Stimulated activated naive CD8-positive, alpha-beta T cell treated with anti-CD3 and anti-CD28 coated beads, Interleukin-15, Interleukin-2, amounts not matched to agents 100 ng/mL and 50 ng/mL, for 24 hours (primary cell): ENCODE results near the gene GSC2.
A peak's percentile ranks its signal among the peaks of the same experiment; 100 is the strongest.

Experiments
- H3K27ac Mint-ChIP-seq: one replicate; pipeline ENCODE4 v1.8.0; 2021; ENCODE audit warnings: mild to moderate bottlenecking, mixed read lengths
- H3K27me3 Mint-ChIP-seq: one replicate; pipeline ENCODE4 v1.8.0; 2021; ENCODE audit warnings: mixed read lengths
- H3K36me3 Mint-ChIP-seq: one replicate; pipeline ENCODE4 v1.8.0; 2021; ENCODE audit warnings: low read depth, mixed read lengths
- H3K4me1 Mint-ChIP-seq: one replicate; pipeline ENCODE4 v1.8.0; 2021; ENCODE audit warnings: low read depth, mixed read lengths
- H3K4me3 Mint-ChIP-seq: one replicate; pipeline ENCODE4 v1.8.0; 2021; ENCODE audit warnings: mild to moderate bottlenecking, mixed read lengths
- H3K9me3 Mint-ChIP-seq: one replicate; pipeline ENCODE4 v1.8.0; 2021; ENCODE audit warnings: mixed read lengths

GSC2 gene

DNA sequence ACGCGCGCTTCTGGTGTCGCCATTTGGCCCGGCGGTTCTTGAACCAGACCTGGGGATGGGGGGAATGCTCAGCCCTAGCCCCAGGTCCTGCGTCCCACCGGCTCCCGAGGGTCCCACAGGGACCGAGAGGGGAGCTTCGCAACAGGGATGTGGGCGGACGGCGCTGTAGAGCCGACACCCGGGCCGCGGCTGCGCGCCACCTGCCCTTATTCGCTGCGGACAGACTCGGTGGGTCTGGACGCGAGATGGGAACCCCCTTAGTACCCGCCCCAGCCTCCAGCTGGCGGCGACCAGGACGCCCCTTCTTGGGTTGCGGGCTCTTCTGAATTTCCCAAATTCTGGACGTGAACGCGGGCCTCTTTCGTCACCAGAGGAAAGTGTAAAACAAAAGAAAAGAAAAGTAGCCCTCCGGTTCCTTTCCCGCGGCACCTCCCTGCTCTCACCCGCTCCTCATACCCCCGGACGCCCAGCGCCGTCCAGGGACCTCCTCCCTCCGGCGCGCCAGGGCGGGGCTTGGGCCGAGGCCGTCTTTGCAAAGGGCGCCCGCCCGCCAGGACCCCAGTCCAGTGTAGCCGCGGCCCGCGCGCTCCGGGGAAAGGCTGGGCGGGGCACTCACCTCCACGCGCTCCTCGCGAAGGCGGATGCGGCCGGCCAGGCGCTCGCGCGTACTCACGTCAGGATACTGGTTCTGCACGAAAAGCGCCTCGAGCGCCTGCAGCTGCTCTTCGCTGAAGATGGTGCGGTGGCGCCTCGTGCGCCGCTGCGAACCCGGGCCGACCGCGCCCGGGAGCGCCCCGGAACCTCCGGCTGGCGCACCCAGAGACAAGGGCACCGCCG, 827 bp downstream of the GSC2 start:
- H3K36me3 Mint-ChIP-seq, result no peaks in the 10 kb centered on the region

DNA sequence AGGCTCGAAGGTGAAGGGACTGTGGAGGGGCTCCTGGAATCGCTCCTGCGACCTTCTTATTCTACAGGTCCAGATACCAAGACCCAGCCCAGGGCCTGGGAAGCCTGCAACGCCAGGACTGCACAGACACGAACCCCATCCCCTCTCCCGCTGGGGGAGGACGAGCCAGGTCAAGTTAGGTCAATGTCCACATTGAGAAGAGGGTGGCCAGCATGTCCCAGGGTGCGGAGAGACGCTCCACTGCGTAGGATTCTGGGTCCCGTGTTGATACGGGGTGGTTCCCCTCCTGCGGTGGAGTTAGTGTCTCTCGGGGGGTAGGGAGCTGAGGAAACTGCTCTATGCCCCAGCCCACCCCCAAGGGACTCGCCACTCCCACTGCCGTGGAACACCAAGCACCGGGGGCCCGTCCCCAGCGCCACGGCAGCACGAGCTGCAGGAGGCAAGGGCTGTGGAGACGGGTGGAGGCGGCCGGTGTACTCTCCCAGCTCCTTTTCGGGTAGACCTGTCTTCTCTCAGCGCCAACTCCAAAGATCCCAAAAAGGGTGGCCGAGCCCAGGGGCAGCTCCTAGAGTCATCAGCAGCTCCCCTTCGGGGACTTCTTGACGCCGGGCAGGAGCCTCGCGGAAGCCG, 1.6 kb downstream of the GSC2 start:
- H3K27ac Mint-ChIP-seq, result no peak overlapping the region
- H3K4me3 Mint-ChIP-seq, result no peak overlapping the region
- H3K27me3 Mint-ChIP-seq, result peaks cover 40% of the 10 kb centered on the region
- H3K4me1 Mint-ChIP-seq, result peaks cover 13% of the 10 kb centered on the region
- H3K36me3 Mint-ChIP-seq, result no peaks in the 10 kb centered on the region
- H3K9me3 Mint-ChIP-seq, result no peaks in the 10 kb centered on the region

More for the DNA sequence above, 827 bp downstream of the GSC2 start:
- Mint-ChIP-seq H3K4me3 (peak overlapping the region; percentile 54), H3K27ac (no peak overlapping the region), H3K27me3 (peaks cover 44% of the 10 kb centered on the region), H3K4me1 (peaks cover 7% of the 10 kb centered on the region), H3K9me3 (no peaks in the 10 kb centered on the region)

DNA sequence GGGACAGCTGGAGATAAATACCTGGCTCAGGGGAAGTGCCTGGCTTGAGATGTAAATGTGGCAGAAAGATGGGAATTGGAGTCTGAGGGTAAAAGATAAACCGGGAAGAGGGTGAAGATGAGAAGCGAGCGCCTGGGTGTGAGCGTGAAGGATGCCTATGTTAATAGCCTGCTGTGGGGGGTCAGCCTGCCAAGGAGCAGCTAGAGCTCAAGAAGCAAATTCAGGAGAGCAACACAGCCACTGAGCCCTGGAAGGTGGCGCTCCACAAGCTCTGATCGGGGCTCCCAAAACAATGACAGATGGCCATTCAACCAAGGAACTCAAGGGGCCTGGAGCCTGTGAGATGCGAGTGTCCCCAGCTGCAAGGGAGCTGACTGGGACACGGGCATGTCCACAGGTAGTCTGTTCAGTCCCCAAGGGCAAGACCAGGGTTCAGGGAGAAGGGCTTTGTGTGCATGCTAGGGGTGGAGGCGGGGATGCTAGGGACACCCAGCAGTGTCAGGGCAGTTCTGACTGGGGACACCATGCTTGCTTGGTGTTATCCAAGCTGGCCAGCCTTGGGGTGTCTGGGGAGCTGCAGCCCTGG, 2.8 kb downstream of the GSC2 start:
- Mint-ChIP-seq H3K36me3 (no peaks in the 10 kb centered on the region), H3K4me3 (no peak overlapping the region), H3K9me3 (no peaks in the 10 kb centered on the region), H3K27ac (no peak overlapping the region), H3K27me3 (peaks cover 34% of the 10 kb centered on the region), H3K4me1 (peaks cover 21% of the 10 kb centered on the region)

DNA sequence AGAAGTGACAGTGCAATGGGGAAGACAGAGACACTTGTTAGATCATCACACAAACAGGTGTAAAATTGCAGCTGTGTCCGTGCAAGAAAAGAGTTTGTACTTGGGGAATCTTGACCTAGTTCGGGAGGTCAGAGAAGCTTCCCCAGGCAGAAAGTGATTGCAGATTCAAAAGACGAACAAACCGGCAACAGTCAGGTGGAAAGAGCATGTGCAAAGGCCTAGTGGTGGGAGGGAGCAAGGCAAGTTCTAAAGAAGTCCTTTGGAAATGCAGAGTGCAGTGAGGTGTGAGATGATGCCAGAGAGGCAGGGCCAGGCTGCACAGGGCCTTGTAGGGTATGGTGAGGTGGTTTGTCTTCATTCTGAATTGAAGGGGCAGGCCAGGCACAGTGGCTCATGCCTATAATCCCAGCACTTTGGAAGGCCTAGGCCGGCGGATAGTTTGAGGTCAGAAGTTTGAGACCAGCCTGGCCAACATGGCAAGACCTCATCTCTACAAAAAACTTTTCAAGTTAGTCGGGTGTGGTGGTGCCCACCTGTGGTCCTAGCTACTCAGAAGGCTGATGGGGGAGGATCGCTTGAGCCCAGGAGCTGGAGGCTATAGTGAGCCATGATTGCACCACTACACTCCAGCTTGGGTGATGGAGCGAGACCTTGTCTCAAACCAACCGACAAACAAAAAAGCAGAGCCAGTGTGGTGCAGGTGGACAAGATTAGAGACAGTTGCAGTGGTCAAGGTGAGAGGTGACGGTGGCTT, 3.7 kb downstream of the GSC2 start:
- Mint-ChIP-seq H3K27ac (no peak overlapping the region), H3K4me3 (no peak overlapping the region), H3K4me1 (peaks cover 21% of the 10 kb centered on the region), H3K36me3 (peaks cover 2% of the 10 kb centered on the region), H3K9me3 (no peaks in the 10 kb centered on the region), H3K27me3 (peaks cover 27% of the 10 kb centered on the region)

DNA sequence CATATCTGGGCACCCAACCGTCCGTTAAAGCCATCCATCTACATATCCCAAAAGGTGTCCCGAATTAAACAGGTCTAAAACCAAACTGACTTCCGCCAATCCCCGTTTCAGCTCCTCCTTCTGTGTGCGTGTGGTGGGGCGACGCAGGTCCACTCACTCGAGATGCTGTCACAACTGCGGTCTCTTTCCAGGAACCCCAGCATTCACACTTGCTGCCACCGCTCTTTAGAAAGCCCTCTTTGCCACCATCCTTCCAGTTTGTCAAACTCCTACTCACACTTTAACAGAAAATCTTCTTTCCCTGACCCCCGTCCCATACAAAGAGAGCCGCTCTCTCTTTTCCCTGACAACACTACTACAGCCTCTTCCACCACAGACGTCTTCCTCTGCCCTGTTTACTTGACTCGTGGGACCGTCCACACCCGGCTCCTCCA, 6.1 kb downstream of the GSC2 start:
- H3K36me3 Mint-ChIP-seq, result peaks cover 11% of the 10 kb centered on the region
- H3K27me3 Mint-ChIP-seq, result peaks cover 16% of the 10 kb centered on the region
- H3K27ac Mint-ChIP-seq, result peak overlapping the region; percentile 83
- H3K4me1 Mint-ChIP-seq, result peaks cover 14% of the 10 kb centered on the region
- H3K4me3 Mint-ChIP-seq, result peak overlapping the region; percentile 89
- no peaks in the 10 kb centered on the region for H3K9me3 Mint-ChIP-seq

DNA sequence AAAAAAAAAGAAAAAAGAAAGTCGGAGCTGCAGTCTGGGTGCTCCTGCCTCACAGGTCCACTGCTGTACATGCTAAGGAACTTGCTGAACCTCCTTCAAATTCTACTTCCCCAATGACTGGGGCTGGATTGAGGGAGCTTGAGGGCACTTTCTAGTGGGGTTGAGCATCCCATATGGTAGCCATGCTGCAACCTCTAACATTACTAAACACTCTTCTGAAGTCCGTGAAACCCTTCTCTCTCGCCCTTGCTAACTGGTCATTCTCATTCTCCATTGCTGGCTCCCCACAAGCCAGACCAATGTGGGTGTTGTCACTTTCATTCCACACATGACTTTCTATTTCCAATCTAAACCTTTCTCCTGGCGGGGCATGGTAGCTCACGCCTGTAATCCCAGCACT, 6.9 kb downstream of the GSC2 start:
- Mint-ChIP-seq H3K27me3 (peaks cover 13% of the 10 kb centered on the region), H3K36me3 (peaks cover 11% of the 10 kb centered on the region), H3K4me1 (peaks cover 14% of the 10 kb centered on the region), H3K4me3 (peak overlapping the region; percentile 89), H3K27ac (peak overlapping the region; percentile 83), H3K9me3 (no peaks in the 10 kb centered on the region)

DNA sequence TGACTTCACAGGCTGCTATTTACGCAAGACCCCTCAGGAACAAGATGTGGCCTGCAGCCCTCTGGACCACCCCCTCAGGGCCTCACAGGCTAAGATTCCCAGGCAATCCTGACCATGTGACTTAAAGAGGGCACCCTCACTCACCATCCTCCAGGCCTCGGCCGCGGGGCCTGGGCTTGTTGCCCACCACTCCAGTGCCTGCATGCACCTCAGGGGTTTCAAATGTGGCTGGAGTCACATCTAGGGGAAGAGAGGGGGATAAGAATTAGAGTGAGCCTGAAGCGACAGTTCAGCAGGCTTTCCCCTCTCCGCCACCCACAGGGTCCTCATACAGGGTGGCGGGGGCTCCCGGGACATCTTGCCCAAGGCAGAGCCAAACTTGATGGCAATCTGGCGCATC, 7.7 kb downstream of the GSC2 start:
- H3K36me3 Mint-ChIP-seq, result peaks cover 11% of the 10 kb centered on the region
- H3K4me3 Mint-ChIP-seq, result peak overlapping the region; percentile 10
- no peak overlapping the region for H3K27ac Mint-ChIP-seq
- peaks cover 5% of the 10 kb centered on the region for H3K27me3 Mint-ChIP-seq
- H3K9me3 Mint-ChIP-seq, result no peaks in the 10 kb centered on the region
- peaks cover 14% of the 10 kb centered on the region for H3K4me1 Mint-ChIP-seq

DNA sequence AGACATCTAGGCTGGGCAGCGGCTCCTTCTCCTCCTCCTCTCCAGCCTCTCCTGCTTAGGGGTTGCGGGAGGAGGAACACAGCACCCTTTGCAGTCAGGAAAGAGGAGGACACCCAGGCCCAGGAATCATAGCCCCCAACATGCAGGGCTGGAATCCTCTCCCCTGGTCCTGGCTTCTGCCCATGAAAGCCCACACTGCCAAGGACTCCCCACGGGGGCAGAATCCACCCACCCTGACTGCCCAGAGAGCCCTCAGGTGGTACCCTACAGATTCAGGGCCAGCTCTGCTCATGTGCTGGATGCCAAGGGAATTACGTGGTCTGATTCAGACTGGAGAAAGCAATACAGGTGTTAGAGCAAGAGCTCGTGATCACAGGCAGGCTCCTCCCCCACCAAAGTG, 10.1 kb downstream of the GSC2 start:
- Mint-ChIP-seq H3K27ac (no peak overlapping the region), H3K9me3 (no peaks in the 10 kb centered on the region), H3K4me3 (no peak overlapping the region), H3K4me1 (peaks cover 14% of the 10 kb centered on the region), H3K36me3 (peaks cover 29% of the 10 kb centered on the region), H3K27me3 (no peaks in the 10 kb centered on the region)

DNA sequence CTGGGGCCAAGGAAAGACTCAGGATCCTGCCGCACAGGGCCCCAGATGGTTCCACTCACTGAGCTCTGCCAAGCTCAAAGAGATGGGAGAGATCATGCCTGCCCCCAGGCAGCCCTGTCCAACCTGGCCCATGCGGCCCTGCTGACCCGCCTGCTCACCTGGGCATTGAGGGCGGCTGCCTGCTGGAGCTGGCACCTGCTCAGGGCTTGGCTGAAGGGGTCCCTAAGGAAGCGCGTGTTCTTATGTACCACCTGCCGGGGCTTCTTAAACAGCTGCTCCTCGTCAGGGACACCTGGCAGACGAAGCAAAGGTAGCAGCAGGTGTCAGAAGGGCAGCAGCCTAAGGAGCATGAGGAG, 11.1 kb downstream of the GSC2 start:
- Mint-ChIP-seq H3K4me1 (peaks cover 11% of the 10 kb centered on the region), H3K9me3 (no peaks in the 10 kb centered on the region), H3K27ac (no peak overlapping the region), H3K36me3 (peaks cover 31% of the 10 kb centered on the region), H3K27me3 (no peaks in the 10 kb centered on the region), H3K4me3 (no peak overlapping the region)

DNA sequence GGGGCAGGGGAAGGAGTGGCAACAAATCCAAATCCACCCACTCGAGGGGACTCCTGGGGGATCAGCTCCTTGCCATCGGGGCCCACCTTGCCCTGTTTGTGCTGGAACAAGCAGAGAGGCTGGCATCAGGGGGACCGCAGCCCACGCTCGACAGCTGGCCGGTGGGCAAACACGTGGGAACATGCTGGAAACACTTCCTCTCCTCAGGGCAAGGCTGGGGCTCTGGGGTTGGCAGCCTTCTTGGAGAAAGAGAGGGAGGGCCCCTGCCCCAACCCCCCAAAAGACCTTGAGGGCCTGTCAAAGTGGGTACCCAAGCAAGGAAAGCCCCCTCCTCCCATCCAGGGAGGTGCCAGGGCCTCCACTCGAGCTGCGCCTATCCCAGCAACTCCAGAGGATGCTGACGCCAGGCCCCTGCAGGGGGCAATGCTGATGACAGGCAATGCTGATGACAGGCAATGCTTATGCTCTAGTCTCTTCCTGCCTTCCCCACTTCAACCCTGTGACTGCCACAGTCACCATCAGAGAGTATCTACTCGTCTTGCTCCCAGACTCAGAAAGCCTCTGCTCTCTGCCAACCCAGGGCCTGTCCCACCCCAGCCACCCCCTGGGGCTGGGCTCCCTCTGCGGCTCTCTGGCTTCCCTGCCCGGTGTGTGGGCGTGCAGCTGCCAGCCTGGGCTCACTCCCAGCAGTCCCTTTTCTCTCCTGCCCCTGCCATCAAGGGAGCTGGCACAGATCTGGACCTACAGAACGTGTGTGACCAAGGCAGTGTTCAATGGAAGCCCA, 11.7 kb downstream of the GSC2 start:
- Mint-ChIP-seq H3K27me3 (no peaks in the 10 kb centered on the region), H3K27ac (no peak overlapping the region), H3K4me1 (peaks cover 7% of the 10 kb centered on the region), H3K9me3 (no peaks in the 10 kb centered on the region), H3K36me3 (peaks cover 31% of the 10 kb centered on the region), H3K4me3 (no peak overlapping the region)

DNA sequence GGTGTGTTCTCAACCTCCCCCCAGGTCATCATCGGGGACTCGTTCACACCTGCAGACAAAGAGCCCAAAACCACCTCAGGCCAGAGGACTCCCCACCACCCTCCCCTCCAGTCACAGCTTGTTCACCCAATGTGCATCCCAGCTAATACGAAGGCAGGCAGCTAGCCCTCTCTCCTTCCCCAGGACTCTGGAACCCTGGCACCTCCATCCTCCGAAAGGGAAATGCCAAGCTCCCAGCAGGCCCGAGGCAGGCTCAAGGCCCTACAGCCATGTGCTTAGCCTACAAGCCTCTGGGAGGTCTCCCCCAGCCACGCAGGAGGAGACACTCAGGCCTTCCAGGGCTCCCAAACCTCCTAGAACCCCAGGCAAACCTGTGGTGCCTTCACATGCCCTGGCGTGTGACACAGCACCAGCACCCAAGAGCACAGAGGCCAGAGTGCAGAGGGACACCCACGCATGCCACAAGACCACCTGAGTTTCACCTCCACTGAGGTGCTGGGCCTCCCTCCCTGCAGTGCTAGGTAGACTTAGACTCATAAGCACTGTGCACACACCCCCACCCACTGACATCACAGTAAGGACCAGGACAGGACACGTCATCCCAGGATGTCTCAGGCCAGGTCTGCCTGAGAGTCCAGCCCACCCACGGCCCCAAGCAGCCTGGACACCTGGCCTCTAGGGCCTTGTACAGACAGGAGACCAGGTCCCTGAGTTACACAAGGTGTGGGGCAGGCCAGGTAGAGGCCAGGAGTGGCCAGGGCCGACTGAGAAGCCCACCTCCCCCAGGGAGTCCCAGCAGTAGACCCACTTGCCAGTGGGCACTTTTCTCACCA, 12.5 kb downstream of the GSC2 start:
- no peak overlapping the region for H3K4me3 Mint-ChIP-seq
- no peaks in the 10 kb centered on the region for H3K9me3 Mint-ChIP-seq
- peaks cover 1% of the 10 kb centered on the region for H3K4me1 Mint-ChIP-seq
- no peaks in the 10 kb centered on the region for H3K27me3 Mint-ChIP-seq
- H3K36me3 Mint-ChIP-seq, result peaks cover 34% of the 10 kb centered on the region
- no peak overlapping the region for H3K27ac Mint-ChIP-seq

DNA sequence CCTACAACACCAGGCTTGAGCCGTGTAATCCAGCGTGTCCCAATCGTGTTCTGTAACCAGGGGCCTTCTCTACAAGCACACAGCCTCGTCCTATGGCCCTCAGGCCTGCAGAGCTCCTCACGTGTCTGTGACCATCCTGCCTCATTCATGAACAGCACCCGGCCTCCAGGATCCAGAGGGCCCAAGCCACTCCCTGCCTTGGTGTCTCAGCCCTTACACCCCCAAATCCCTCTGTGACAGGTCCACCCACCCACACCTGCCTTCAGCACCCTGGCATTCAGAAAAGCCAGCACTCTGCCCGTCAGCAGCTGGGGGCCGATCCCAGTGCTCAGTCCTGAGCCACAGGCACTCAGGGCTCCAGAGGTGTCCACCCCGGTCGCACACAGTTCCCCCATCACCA, 13.2 kb downstream of the GSC2 start:
- H3K36me3 Mint-ChIP-seq, result peaks cover 34% of the 10 kb centered on the region
- no peaks in the 10 kb centered on the region for H3K27me3 Mint-ChIP-seq
- H3K4me3 Mint-ChIP-seq, result no peak overlapping the region
- H3K27ac Mint-ChIP-seq, result no peak overlapping the region
- no peaks in the 10 kb centered on the region for H3K9me3 Mint-ChIP-seq
- no peaks in the 10 kb centered on the region for H3K4me1 Mint-ChIP-seq

DNA sequence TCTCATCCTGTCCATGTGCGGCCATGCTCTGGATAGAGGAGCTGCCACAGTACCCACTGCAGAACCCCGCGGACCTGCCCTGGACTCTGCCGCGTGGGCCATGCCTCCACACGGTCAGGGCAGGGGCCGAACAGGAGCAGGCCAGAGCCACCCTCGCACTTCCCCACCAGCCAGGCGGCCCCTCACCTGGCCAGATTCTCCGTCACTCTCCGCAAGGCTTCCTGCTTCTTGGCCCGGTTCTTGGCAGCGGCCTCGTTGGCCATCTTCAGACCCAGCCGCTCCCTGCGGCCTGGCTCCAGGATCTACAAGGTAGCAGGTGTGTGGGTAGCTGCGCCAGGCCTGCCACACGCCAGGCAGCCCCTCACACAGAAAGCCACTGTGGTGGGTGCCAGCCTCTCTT, 15.2 kb downstream of the GSC2 start:
- Mint-ChIP-seq H3K4me3 (no peak overlapping the region), H3K9me3 (no peaks in the 10 kb centered on the region), H3K27ac (no peak overlapping the region), H3K27me3 (no peaks in the 10 kb centered on the region), H3K36me3 (peaks cover 35% of the 10 kb centered on the region), H3K4me1 (no peaks in the 10 kb centered on the region)
